ENCODE results near the gene CXCL14.

Gene CXCL14, protein sequence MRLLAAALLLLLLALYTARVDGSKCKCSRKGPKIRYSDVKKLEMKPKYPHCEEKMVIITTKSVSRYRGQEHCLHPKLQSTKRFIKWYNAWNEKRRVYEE

DNA sequence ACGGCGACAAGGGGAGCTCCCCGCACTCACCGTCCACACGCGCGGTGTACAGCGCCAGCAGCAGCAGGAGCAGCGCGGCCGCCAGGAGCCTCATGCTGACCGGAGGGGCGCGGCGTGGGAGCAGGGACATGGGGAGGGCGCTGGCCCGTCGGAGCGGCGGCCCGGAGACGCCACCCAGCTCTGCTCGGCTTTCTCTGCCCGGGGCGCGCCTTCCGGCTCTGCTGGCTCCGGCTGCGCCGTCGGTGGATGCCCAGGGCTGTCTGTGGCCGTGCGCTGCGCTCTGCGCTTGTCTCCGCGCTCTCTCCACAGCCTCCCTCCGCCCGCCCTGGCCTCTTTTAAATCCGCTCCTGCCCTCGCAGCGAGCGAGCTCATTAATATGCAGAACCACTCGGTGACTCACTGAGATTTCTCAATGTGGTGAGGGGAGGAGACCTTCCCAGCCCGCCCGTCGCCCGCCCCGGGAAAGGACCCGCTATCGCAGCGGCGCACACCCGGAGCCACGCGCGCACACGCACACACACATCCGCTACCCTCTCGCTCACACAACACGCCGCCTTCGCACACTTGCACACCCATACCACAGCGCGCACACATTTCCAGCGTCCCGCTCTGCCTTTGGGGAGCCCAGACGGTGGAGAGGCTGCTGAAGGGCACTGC lies at the start of gene CXCL14:
Gene CXCL14 (minus strand): TSS at position 307 of the 657 bp plus-strand sequence. CDS start 213 bp downstream, at position 94.
- H3K4me3 ChIP-seq (ENCODE audit: low read depth in 1 of 2, low read length in 1 of 2): no peak within 1 kb of the TSS
- H3K27me3 ChIP-seq: peaks cover 91% of the 10 kb centered on the region
- no peaks in the 10 kb centered on the region for H3K9me3 ChIP-seq
- no peaks in the 10 kb centered on the region for H3K36me3 ChIP-seq
- H3K27ac ChIP-seq: no peak within 1 kb of the TSS
- H3K4me1 ChIP-seq (ENCODE audit: control insufficient read depth in 1 of 2, insufficient read depth in 1 of 2, low read depth in 1 of 2, low read length in 1 of 2): no peaks in the 10 kb centered on the region
- TF ChIP-seq, protein P1, sequence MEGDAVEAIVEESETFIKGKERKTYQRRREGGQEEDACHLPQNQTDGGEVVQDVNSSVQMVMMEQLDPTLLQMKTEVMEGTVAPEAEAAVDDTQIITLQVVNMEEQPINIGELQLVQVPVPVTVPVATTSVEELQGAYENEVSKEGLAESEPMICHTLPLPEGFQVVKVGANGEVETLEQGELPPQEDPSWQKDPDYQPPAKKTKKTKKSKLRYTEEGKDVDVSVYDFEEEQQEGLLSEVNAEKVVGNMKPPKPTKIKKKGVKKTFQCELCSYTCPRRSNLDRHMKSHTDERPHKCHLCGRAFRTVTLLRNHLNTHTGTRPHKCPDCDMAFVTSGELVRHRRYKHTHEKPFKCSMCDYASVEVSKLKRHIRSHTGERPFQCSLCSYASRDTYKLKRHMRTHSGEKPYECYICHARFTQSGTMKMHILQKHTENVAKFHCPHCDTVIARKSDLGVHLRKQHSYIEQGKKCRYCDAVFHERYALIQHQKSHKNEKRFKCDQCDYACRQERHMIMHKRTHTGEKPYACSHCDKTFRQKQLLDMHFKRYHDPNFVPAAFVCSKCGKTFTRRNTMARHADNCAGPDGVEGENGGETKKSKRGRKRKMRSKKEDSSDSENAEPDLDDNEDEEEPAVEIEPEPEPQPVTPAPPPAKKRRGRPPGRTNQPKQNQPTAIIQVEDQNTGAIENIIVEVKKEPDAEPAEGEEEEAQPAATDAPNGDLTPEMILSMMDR (IDR thresholded peaks at IDR 0.05): no peak

DNA sequence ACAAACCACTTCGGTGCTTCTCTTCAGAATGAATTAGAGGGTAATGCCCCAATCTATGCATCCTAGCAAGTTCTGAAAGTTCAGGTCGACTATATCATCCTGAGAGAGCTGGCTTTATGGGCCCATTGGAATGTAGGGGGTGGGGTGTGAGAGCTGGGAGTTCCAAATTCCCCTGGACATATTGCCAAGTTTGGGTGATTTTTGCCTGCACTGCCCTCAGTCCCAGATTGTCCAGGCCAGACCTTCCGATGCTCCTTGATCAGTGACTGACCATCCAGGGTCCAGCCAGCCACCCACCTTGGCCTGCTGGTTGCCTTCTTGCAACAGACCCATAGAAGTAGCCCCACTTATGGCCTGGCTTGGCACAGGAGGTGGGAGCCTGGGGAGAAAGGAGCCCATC lies 47.8 kb upstream of the CXCL14 start:
- Histone ChIP-seq H3K36me3 (no peaks in the 10 kb centered on the region), H3K9me3 (no peaks in the 10 kb centered on the region)

DNA sequence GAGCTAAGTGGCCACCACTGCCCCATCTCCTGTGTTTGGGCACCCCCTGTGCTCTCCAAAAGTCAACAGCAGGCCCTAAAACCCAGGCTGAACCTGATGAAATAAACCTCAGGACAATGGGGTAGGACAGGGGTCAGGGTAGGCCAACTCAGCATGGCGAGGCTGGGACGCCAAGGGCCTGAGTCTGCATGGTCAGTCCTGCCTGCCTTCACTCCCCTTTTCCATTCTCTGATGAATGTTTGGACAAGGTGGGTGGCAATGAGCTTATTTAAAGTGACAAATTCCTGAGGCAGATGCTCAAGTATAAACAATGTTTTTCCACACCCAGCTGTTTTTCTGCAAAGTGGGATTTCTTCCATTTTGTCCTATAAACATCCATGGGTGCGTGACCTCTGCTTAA lies 47.2 kb upstream of the CXCL14 start:
- Histone ChIP-seq H3K4me3 (ENCODE audit: low read depth in 1 of 2, low read length in 1 of 2) (no peak overlapping the region), H3K36me3 (no peaks in the 10 kb centered on the region), H3K9me3 (no peaks in the 10 kb centered on the region), H3K4me1 (ENCODE audit: control insufficient read depth in 1 of 2, insufficient read depth in 1 of 2, low read depth in 1 of 2, low read length in 1 of 2) (no peaks in the 10 kb centered on the region), H3K27ac (no peak overlapping the region), H3K27me3 (no peaks in the 10 kb centered on the region)
- TF ChIP-seq, protein P1 (IDR thresholded peaks at IDR 0.05): no peak

More for the DNA sequence above, 47.8 kb upstream of the CXCL14 start:
- Histone ChIP-seq H3K4me1 (ENCODE audit: control insufficient read depth in 1 of 2, insufficient read depth in 1 of 2, low read depth in 1 of 2, low read length in 1 of 2) (no peaks in the 10 kb centered on the region), H3K27me3 (no peaks in the 10 kb centered on the region), H3K27ac (no peak overlapping the region), H3K4me3 (ENCODE audit: low read depth in 1 of 2, low read length in 1 of 2) (no peak overlapping the region)
- TF ChIP-seq, protein P1 (IDR thresholded peaks at IDR 0.05): no peak

DNA sequence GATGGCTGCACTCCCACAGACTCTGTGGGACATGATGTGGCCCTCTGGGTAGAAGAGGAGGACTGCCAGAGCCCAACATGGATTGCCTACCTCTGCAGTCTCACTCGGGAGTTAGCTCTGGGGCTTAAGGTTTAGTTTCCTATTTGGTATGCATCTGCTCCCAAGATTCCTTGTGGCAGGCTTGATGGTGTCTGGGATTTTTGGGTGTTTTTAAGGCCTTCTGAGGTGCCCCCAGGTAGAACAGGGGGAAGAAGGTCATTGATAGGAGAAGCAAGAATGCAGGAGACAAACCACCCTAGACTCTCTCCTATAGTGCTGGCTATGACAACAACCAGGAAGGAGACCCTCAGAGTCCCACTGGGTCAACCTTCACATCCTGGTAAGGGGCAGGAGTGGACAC lies 46.7 kb upstream of the CXCL14 start:
- no peak overlapping the region for H3K4me3 ChIP-seq (ENCODE audit: low read depth in 1 of 2, low read length in 1 of 2)
- TF ChIP-seq, protein P1 (IDR thresholded peaks at IDR 0.05): no peak
- H3K27ac ChIP-seq: no peak overlapping the region
- H3K27me3 ChIP-seq: no peaks in the 10 kb centered on the region
- H3K9me3 ChIP-seq: no peaks in the 10 kb centered on the region
- H3K36me3 ChIP-seq: no peaks in the 10 kb centered on the region
- H3K4me1 ChIP-seq (ENCODE audit: control insufficient read depth in 1 of 2, insufficient read depth in 1 of 2, low read depth in 1 of 2, low read length in 1 of 2): no peaks in the 10 kb centered on the region

DNA sequence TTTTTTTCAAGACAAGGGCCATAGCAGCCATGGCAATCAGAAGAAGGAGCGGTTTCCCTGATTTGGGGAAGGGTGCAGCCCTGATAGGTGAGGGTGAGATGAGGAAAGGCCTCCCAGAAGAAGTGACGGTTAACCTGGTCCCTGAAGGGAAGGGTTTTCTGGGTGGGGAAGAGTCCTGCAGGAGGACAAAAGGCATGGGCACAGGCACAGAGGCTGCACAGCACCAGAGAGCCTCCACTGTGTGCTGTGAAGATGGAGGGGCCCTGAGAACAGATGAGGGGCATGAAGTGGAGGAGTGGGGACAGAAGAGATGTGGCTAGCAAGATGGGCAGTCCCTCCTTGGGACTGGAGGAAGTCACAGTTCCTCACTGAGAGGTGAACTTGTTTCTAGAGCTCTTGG lies 46.3 kb upstream of the CXCL14 start:
- TF ChIP-seq, protein P1 (IDR thresholded peaks at IDR 0.05): no peak
- no peaks in the 10 kb centered on the region for H3K9me3 ChIP-seq
- H3K27me3 ChIP-seq: no peaks in the 10 kb centered on the region
- H3K36me3 ChIP-seq: no peaks in the 10 kb centered on the region
- no peaks in the 10 kb centered on the region for H3K4me1 ChIP-seq (ENCODE audit: control insufficient read depth in 1 of 2, insufficient read depth in 1 of 2, low read depth in 1 of 2, low read length in 1 of 2)
- no peak overlapping the region for H3K27ac ChIP-seq
- H3K4me3 ChIP-seq (ENCODE audit: low read depth in 1 of 2, low read length in 1 of 2): no peak overlapping the region

Measured in neutrophil (primary cell).